ENCODE results near the gene SNX32.
"Not testable (repeated sequence)": the region's sequence is repeated elsewhere in the genome, so short reads cannot be mapped to it uniquely, and the experiment has no call there.

Gene SNX32

DNA sequence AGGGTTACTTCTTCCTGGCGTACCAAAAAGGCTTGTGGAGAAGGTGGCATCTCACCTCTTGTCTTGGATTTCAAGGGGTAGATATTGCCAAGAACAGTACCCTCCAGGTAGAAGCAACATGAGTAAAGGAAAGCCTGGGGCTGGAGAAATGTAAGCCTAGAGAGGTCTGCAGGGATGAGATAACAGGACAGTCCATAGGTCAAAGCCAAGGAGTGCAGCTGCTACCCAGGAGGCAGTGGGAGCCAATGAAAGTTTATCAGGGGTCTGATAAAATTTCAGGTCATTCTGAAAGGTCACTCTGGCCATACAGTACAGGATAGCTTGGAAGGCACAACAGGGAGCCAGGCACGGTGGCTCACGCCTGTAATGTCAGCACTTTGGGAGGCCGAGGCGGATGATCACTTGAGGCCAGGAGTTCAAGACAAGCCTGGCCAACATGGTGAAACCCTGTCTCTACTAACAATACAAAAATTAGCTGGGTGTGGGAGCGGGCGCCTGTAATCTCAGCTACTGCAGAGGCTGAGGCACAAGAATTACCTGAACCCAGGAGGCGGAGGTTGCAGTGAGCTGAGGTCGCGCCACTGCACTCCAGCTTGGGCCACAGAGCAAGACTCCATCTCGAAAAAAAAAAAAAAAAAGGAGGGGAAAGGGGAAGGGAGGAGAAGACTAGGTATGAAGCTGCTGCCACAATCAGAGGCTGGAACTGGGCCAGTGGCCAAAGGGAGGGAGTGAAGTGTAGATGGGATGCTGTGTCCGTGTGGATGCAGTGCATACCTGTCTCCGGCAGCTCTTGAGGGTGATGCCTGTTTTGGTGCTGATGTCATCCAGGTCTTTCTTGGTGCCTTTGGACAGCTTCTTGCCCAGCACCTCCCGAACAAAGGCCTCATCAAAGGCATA, 53.3 kb downstream of the SNX32 start:
- DNase-seq (ENCODE audit: low read depth): no peak

- DNase-seq (ENCODE audit: low read depth): no peak
Measured at GRCh38 chr11:65887723-65888162, 54.0 kb downstream of the SNX32 start.

DNA sequence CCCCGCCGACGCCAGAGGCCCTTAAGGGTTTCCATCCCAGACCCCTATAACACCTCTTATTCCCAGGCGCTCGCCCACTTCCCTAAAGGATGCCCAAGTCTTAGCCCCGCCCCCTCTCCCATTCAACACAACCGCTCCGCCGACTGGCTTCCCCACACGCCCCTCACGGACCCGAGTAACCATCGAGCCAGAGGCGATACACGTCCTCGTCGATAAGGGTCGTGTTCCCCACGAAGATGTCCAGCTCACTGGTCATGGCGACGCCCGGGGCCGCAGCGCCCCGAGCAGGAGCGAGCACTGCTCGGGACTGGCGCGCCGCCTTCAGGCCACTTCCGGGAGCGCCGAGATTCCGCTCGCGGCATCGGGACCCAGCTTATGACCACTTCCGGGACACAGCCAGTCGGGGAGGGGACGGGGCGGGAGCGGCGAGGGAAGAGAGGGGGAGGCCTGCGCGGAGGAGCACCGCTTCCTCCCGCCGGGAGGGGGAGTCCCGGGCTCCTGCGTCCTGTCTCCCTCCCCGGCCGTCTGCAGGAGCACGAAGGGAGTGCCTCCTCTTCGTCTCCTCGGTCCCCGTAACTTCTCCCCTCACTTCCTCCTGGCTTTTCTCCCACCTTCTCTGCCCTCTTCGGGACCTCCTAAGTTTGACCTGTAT, 54.5 kb downstream of the SNX32 start, which contains the start of gene FIBP:
Gene FIBP (minus strand): TSS at position 309 of the 652 bp plus-strand sequence. CDS start 53 bp downstream, at position 256.
- DNase-seq (ENCODE audit: low read depth): peak; percentile 92

- peak; percentile 98 for DNase-seq (ENCODE audit: low read depth)
Measured at GRCh38 chr11:65890324-65891218, 56.8 kb downstream of the SNX32 start, which contains the start of gene CCDC85B. Gene CCDC85B, plus strand, starts transcription at chr11:65890673. Its CDS starts 111 bp downstream, at chr11:65890784.

DNA sequence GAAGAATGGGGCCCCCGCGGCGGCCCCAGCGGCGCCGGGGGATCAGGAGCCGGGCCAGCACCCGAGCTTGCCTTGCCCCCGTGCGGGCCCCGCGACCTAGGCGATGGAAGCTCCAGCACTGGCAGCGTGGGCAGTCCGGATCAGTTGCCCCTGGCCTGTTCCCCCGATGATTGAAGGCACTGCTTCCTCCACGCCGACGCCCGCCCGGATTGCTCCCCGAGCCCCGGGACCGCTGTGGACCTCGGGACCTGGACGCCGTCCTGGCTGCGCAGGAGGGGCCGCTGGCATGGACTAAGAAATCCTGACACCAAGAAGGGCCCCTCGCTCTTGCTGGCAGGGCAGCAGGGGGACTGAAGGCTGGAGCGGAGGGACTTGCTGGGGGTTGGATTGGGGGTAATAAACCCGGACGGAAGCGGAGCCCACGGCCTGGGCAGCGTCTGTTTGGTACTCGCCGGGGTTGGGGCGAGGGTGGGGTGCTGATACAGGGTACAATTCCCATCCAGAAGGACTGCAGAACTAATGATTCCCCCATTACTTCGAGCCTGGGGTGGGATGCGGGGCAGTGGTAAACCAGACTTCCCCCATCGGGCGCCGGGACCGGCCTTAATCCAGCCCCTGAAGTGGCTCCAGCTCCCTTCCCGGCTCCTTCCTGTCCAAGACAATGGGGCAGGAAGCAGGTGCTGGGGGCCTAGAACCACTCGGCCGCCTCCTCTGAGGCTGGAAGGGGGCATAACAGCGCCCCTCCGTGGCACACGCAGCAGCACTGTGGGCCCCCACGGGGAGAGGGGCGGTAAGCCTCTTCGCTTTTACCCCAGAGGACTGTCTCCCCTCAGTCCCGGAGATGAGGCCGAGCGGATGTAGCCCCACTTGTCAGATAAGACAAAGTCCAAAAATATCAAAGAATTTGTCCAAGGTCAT, 57.7 kb downstream of the SNX32 start:
- no peak for DNase-seq (ENCODE audit: low read depth)

DNA sequence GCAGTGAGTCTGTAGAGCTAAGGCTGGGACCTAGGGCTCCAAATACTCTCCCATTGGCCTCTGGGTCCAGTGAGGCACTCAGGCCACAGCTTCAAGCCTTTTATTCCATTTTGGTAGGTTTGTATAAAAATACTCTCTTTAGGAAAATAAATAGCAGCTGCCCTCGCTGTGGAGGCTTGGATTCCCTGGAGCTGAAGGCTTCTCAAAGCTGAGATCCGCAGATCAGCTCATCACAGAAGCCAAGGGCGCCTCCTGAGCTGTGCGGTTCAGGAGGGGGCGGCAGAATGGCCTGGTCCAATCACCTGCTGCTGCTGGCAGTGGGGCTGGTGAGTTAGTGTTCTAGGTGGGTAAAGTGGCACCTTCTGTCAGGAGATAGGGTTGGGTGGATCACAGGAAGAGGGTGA, 58.4 kb downstream of the SNX32 start:
- DNase-seq (ENCODE audit: low read depth): not testable (repeated sequence)

GRCh38 chr11:65892661-65893317, 59.0 kb downstream of the SNX32 start:
- no peak for DNase-seq (ENCODE audit: low read depth)

GRCh38 chr11:65894034-65894591, 60.4 kb downstream of the SNX32 start:
- DNase-seq (ENCODE audit: low read depth): no peak

- no peak for DNase-seq (ENCODE audit: low read depth)
Measured at GRCh38 chr11:65895482-65895981, 61.8 kb downstream of the SNX32 start.

- no peak for DNase-seq (ENCODE audit: low read depth)
Measured at GRCh38 chr11:65896034-65896999, 62.6 kb downstream of the SNX32 start.

DNA sequence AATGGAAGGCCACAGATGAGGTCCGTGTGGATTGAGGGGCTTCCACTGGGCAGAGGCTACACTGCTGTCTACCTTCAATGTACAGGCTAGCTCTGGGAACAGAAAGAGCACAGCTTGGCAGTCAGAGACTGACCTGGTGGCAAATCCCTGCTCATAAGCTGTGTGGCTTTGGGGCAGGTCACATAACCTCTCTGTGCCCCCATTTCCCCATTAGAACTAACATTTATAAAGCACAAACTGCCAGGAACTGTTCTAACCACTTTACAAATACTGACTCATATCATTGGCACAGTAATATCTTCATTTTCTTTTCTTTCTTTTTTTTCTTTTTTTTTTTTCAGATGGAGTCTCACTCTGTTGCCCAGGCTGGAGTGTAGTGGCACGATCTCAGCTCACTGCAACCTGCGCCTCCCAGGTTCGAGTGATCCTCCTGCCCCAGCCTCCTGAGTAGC, 63.3 kb downstream of the SNX32 start:
- no peak for DNase-seq (ENCODE audit: low read depth)

DNA sequence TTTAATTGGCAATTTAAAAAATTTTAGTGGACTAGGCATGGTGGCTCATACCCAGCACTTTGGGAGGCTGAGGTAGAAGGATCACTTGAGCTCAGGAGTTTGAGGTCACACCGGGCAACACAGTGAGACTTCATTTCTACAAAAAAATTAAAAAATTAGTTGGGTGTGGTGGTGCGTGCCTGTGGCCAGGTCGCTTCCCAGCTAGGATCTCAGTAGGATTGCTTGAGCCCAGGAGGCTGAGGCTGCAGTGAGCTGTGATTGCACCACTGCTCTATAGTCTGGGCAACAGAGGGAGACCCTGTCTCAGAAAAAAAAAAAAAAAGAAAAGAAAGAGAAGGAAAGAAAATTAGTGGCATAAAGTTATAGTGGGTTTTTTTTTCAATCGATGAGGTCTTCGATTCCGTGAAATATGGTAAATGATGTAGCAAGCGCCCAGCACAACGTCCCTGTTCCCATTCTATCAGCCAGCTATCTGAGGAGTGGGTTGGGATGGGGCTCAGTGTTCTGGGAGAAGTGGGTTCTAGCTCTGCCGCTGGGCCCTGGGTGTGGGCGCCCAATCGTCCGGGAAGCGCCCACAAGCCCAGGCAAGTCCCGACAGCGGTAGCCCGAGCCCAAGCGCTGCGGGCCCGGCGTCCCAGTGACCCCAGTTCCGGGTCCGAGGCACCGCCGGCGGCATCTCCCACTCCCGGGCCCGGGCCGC, 65.0 kb downstream of the SNX32 start:
- DNase-seq (ENCODE audit: low read depth): no peak

- peak; percentile 52 for DNase-seq (ENCODE audit: low read depth)
Measured at GRCh38 chr11:65899356-65900124, 65.8 kb downstream of the SNX32 start.

GRCh38 chr11:65900125-65900898, 66.5 kb downstream of the SNX32 start, which contains the start of gene FOSL1:
Gene FOSL1, minus strand, starts transcription at chr11:65900388. Its CDS starts 49 bp downstream, at chr11:65900339.
- DNase-seq (ENCODE audit: low read depth): peak; percentile 84

DNA sequence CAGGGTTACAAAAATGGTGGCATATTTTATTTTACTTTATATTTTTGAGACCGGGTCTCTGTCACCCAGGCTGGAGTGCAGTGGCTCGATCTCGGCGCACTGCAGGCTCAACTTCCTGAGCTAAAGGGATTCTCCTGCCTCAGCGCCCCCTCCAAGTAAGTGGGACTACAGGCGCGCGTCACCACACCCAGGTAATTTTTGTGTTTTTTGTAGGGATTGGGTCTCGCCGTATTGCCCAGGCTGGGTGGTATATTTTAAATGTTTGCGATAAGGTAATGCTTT, 67.1 kb downstream of the SNX32 start:
- DNase-seq (ENCODE audit: low read depth): no peak

DNA sequence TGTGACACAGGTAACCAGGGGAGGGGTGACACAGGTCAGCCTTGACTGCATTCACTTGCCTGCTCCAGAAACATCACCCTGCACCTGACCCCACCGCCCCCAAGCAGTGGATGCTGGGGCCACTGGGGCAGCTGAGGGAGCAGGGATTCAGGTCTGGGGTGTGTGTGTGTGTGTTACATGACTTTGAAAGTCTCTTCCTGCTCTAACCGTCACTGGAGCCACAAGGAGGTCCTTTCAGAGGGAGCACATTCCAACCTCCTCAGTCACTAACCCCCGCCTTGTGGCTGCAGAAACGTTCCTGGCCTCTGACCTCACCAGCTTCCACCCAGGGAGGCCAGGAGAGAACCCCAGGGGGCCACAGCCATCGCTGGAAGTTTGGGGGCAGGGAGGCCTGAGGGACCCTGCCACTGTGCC, 69.3 kb downstream of the SNX32 start:
- no peak for DNase-seq (ENCODE audit: low read depth)

Measured in stimulated activated CD8-positive, alpha-beta memory T cell treated with anti-CD3 and anti-CD28 coated beads, Interleukin-12 subunit alpha, Interleukin-12 subunit beta, amount 100 ng/mL, for 1 hour (primary cell).